ENCODE measurements around the gene TEX38. TPM values are rescaled to one million over a fixed set of nuclear protein-coding genes. Genes with fewer than 3 reads are reported as not detected.

Gene TEX38
- total and polyA plus RNA-seq, 12 donors, result 0.11 to 0.54 (median 0.30) TPM; not detected in 8

- Histone ChIP-seq H3K27me3 (no peaks in the 10 kb centered on the region), H3K4me3 (no peak overlapping the region), H3K9me3 (replicated peaks in 1 of 3) (no peaks in the 10 kb centered on the region), H3K27ac (no peak overlapping the region), H3K36me3 (replicated peaks in 1 of 2) (peaks cover 0 to 3% of the 10 kb centered on the region in 2 donors), H3K4me1 (replicated peaks in 1 of 2) (peaks cover 8 to 10% of the 10 kb centered on the region in 2 donors)
- DNase-seq, result no peak
- TF ChIP-seq, protein P1, sequence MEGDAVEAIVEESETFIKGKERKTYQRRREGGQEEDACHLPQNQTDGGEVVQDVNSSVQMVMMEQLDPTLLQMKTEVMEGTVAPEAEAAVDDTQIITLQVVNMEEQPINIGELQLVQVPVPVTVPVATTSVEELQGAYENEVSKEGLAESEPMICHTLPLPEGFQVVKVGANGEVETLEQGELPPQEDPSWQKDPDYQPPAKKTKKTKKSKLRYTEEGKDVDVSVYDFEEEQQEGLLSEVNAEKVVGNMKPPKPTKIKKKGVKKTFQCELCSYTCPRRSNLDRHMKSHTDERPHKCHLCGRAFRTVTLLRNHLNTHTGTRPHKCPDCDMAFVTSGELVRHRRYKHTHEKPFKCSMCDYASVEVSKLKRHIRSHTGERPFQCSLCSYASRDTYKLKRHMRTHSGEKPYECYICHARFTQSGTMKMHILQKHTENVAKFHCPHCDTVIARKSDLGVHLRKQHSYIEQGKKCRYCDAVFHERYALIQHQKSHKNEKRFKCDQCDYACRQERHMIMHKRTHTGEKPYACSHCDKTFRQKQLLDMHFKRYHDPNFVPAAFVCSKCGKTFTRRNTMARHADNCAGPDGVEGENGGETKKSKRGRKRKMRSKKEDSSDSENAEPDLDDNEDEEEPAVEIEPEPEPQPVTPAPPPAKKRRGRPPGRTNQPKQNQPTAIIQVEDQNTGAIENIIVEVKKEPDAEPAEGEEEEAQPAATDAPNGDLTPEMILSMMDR (IDR thresholded peaks at IDR 0.05), result no peak
- no peak for TF ChIP-seq POLR2A (IDR thresholded peaks at IDR 0.05)
- 88 to 100% (median 96%) methylated on average over 1 of the region's 1 CpG for WGBS, 4 donors
- intact Hi-C loops (cut with DNase I), result no loop called here
Observed at GRCh38 chr1:46670134-46670533, 1.5 kb upstream of the TEX38 start.

DNA sequence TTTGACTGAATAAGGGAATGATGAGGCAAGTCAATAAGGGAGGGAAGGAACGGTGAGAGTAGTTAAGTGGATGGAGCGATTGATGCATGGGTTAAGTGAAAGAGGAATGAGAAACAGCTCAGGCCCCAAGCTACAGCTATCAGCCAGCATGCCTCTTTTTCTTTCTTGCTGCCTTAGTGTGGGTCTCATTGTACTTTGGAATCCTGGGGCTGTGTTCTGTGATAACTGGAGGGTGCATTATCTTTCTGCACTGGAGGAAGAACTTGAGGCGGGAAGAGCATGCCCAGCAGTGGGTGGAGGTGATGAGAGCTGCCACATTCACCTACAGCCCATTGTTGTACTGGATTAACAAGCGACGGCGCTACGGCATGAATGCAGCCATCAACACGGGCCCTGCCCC, 1.0 kb downstream of the TEX38 start:
- H3K27me3 ChIP-seq, result no peaks in the 10 kb centered on the region
- no peak overlapping the region for H3K4me3 ChIP-seq
- no peak overlapping the region for H3K27ac ChIP-seq
- DNase-seq, result no peak
- H3K36me3 ChIP-seq (replicated peaks in 1 of 2), result peaks cover 0 to 7% of the 10 kb centered on the region in 2 donors
- no peaks in the 10 kb centered on the region for H3K9me3 ChIP-seq (replicated peaks in 1 of 3)
- intact Hi-C loops (cut with DNase I), result no loop called here
- WGBS, 4 donors, result 67 to 84% (median 81%) methylated on average over 6 to 8 of the region's 8 CpGs
- H3K4me1 ChIP-seq (replicated peaks in 1 of 2), result no peaks in the 10 kb centered on the region
- TF ChIP-seq, protein P1 (IDR thresholded peaks at IDR 0.05), result no peak
- TF ChIP-seq POLR2A (IDR thresholded peaks at IDR 0.05), result no peak

GRCh38 chr1:46673749-46674182, 2.1 kb downstream of the TEX38 start:
- no peaks in the 10 kb centered on the region for H3K27me3 ChIP-seq
- TF ChIP-seq, protein P1 (IDR thresholded peaks at IDR 0.05), result no peak
- no peak for TF ChIP-seq POLR2A (IDR thresholded peaks at IDR 0.05)
- H3K4me1 ChIP-seq (replicated peaks in 1 of 2), result no peaks in the 10 kb centered on the region
- no peak overlapping the region for H3K4me3 ChIP-seq
- intact Hi-C loops (cut with DNase I), result no loop called here
- WGBS, 4 donors, result 35 to 65% (median 48%) methylated on average over 4 of the region's 4 CpGs
- H3K9me3 ChIP-seq (replicated peaks in 1 of 3), result no peaks in the 10 kb centered on the region
- no peak overlapping the region for H3K27ac ChIP-seq
- peaks cover 0 to 15% of the 10 kb centered on the region in 2 donors for H3K36me3 ChIP-seq (replicated peaks in 1 of 2)
- peak in 2 of 7 donors; percentile 7 to 23 for DNase-seq

DNA sequence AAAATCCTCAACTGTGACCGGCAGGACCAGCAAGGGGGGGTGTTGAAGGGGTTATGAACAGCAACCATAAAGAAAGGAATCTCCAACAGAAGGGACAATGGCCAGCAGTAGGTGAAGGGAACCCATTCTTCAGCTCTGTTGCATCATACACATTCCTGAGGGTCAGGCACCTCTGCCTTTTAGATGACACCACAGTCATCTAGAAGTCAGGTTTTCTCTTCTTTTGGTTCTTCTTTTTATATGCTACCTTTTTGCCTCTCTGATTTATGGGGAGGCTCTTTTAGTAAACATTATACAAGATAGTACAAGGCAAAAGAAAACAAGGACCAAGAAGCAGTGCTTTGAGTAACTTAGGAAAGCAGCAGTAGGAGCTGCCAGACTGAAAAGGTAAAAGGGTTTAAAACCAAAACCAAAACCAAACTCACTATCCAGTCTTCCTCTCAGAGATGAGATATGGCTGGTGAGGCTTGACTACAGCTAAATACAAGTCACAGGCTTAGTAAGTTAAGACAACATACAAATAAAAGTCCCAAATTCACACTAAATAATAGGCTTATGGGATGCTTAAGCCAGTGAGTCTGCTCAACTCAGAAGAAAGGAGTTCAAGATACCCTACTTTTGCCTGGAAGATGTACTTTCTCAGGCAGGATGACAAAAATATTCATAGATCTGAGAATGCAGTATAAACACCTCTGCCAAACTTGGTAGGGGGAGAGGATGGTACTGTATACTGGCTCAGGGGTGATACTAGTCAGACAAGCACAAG, 4.1 kb downstream of the TEX38 start:
- no peaks in the 10 kb centered on the region for H3K9me3 ChIP-seq (replicated peaks in 1 of 3)
- no peaks in the 10 kb centered on the region for H3K27me3 ChIP-seq
- peak overlapping the region in 1 of 5 donors; percentile 15 for H3K27ac ChIP-seq
- intact Hi-C loops (cut with DNase I), result no loop called here
- WGBS, 4 donors, result 85 to 100% (median 86%) methylated on average over 1 of the region's 1 CpG
- TF ChIP-seq POLR2A (IDR thresholded peaks at IDR 0.05), result no peak
- TF ChIP-seq, protein P1 (IDR thresholded peaks at IDR 0.05), result no peak
- DNase-seq, result no peak
- peaks cover 0 to 24% of the 10 kb centered on the region in 2 donors for H3K36me3 ChIP-seq (replicated peaks in 1 of 2)
- H3K4me3 ChIP-seq, result no peak overlapping the region
- no peaks in the 10 kb centered on the region for H3K4me1 ChIP-seq (replicated peaks in 1 of 2)
